ENCODE results near the gene NFE2. TPM values are rescaled to one million over a fixed set of nuclear protein-coding genes. Genes with fewer than 3 reads are reported as not detected.
"Not testable (repeated sequence)": the region's sequence is repeated elsewhere in the genome, so short reads cannot be mapped to it uniquely, and the experiment has no call there.

NFE2 gene
- total RNA-seq, 4 donors from 2014 or later, result 2.5 to 18.6 (median 8.1) TPM

- intact Hi-C loops (cut with DNase I; ENCODE audit: low total_unique reads), result no loop called here
- TF ChIP-seq POLR2A (IDR thresholded peaks at IDR 0.05), result no peak
- no peak for TF ChIP-seq CTCF (IDR thresholded peaks at IDR 0.05)
- DNase-seq (ENCODE audit: low spot score in 2 of 2), result no peak
- no peak overlapping the region for H3K4me3 ChIP-seq (ENCODE audit: low read depth, poor library complexity, severe bottlenecking)
- 72 to 74% methylated on average over 3 of the region's 3 CpGs for WGBS, 2 donors
Measured at GRCh38 chr12:54330442-54330841, 29.6 kb upstream of the NFE2 start.

GRCh38 chr12:54329759-54330158, 28.9 kb upstream of the NFE2 start:
- DNase-seq (ENCODE audit: low spot score in 2 of 2), result no peak
- intact Hi-C loops (cut with DNase I; ENCODE audit: low total_unique reads), result no loop called here

GRCh38 chr12:54328595-54329337, 28.0 kb upstream of the NFE2 start:
- TF ChIP-seq POLR2A (IDR thresholded peaks at IDR 0.05) (no peak), CTCF (IDR thresholded peaks at IDR 0.05) (no peak)
- intact Hi-C loops (cut with DNase I; ENCODE audit: low total_unique reads), result no loop called here
- no peak overlapping the region for H3K4me3 ChIP-seq (ENCODE audit: low read depth, poor library complexity, severe bottlenecking)
- no peak for DNase-seq (ENCODE audit: low spot score in 2 of 2)
- 84% methylated on average over 6 of the region's 6 CpGs for WGBS, 2 donors

More at GRCh38 chr12:54329759-54330158, 28.9 kb upstream of the NFE2 start:
- H3K4me3 ChIP-seq (ENCODE audit: low read depth, poor library complexity, severe bottlenecking), result no peak overlapping the region
- WGBS, 2 donors, result 66 to 77% methylated on average over 5 of the region's 5 CpGs
- TF ChIP-seq CTCF (IDR thresholded peaks at IDR 0.05), result no peak
- TF ChIP-seq POLR2A (IDR thresholded peaks at IDR 0.05), result no peak

GRCh38 chr12:54325442-54326109, 24.8 kb upstream of the NFE2 start:
- intact Hi-C loops (cut with DNase I; ENCODE audit: low total_unique reads); DNase-seq (ENCODE audit: low spot score in 2 of 2): not testable (repeated sequence)
- WGBS, 2 donors, result 39% methylated on average over 22 of the region's 22 CpGs
- H3K4me3 ChIP-seq (ENCODE audit: low read depth, poor library complexity, severe bottlenecking), result peak overlapping the region; percentile 59

- peak within 1 kb of the TSS; percentile 59 for H3K4me3 ChIP-seq (ENCODE audit: low read depth, poor library complexity, severe bottlenecking)
- TF ChIP-seq CTCF (IDR thresholded peaks at IDR 0.05) (peak in 1 of 3 donors; percentile 51), POLR2A (IDR thresholded peaks at IDR 0.05) (peak in 1 of 2 donors; percentile 40)
- peak; percentile 99 for DNase-seq (ENCODE audit: low spot score in 2 of 2)
- 1% methylated on average over 34 of the region's 34 CpGs for WGBS, 2 donors
- intact Hi-C loops (cut with DNase I; ENCODE audit: low total_unique reads), result no loop called here
Measured at GRCh38 chr12:54324617-54325441, 24.0 kb upstream of the NFE2 start, which contains the start of gene COPZ1. Gene COPZ1, plus strand, starts transcription at chr12:54325131. Its CDS starts 33 bp downstream, at chr12:54325164.

GRCh38 chr12:54321363-54321762, 20.5 kb upstream of the NFE2 start:
- 90 to 92% methylated on average over 5 of the region's 5 CpGs for WGBS, 2 donors
- DNase-seq (ENCODE audit: low spot score in 2 of 2), result no peak
- H3K4me3 ChIP-seq (ENCODE audit: low read depth, poor library complexity, severe bottlenecking), result no peak overlapping the region

GRCh38 chr12:54312309-54312708, 11.5 kb upstream of the NFE2 start:
- 87 to 93% methylated on average over 7 of the region's 7 CpGs for WGBS, 2 donors
- intact Hi-C loops (cut with DNase I; ENCODE audit: low total_unique reads); DNase-seq (ENCODE audit: low spot score in 2 of 2); H3K4me3 ChIP-seq (ENCODE audit: low read depth, poor library complexity, severe bottlenecking): not testable (repeated sequence)

More at GRCh38 chr12:54321363-54321762, 20.5 kb upstream of the NFE2 start:
- no peak for TF ChIP-seq POLR2A (IDR thresholded peaks at IDR 0.05)
- no peak for TF ChIP-seq CTCF (IDR thresholded peaks at IDR 0.05)
- intact Hi-C loops (cut with DNase I; ENCODE audit: low total_unique reads), result no loop called here

Data from lower leg skin (tissue), 4 donors.